Left renal pelvis (tissue), 4 donors: ENCODE results near the gene IFT20. TPM values are rescaled to one million over a fixed set of nuclear protein-coding genes. Genes with fewer than 3 reads are reported as not detected.
"Not testable (repeated sequence)": the region's sequence is repeated elsewhere in the genome, so short reads cannot be mapped to it uniquely, and the experiment has no call there.

Experiments
- DNase-seq, 4 donors: peaks; one replicate each; pipeline ENCODE4 v3.0.0-alpha.2; 2013; ENCODE audit warnings: low read depth in 4 of 4, low spot score in 3 of 4
- polyA plus RNA-seq, 4 donors: library from polyadenylated mRNA; unstranded; fragments of 120-200 nt; gene quantifications; one replicate each; pipeline ENCODE4 v1.2.1, GENCODE V29; 2013; ENCODE audit not compliant: insufficient read length in 4 of 4

Gene IFT20
- polyA plus RNA-seq, 4 donors = 52.8 to 67.3 (median 59.4) TPM

DNA sequence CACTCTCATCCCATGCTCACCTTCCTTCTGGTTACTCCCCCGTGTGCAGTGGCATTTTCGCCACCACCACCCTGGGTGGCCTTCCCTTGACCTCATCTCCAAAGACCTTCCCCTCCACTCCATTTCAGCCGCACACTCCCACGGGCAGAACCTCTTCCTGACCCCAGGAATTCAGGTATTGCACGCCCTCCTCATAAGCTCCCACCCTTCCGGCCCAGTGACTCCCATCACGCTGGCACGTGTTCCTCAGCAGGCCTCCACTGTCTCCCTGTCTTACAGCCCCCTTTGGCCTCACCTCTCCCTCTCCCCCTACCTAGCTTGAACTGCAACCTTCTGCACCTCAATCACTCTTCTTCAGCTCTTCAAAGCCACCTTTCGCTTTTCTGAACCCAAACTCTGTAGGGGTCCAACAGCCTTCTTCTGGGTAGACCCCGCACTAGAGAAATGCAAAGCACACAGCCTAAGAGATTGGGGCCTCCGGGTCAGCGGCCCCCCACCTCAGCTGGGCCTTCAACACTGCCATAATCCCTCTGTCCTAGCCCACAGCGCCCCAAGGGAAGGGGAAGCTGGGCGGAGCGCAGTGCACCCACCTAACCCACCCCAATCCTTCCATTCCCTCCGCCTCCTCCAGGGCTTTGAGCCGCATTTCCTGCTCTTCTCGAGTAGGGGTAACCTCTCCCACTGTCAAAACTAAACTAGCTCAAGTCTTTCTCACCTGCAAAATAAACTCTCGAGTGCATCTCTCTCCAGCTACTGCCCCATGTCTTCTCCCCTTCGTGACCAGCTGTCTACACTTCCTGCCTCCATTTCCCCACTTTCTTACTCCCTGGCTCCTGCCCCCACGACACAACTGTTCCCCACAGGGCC, 17.9 kb downstream of the IFT20 start:
- DNase-seq = no peak

DNA sequence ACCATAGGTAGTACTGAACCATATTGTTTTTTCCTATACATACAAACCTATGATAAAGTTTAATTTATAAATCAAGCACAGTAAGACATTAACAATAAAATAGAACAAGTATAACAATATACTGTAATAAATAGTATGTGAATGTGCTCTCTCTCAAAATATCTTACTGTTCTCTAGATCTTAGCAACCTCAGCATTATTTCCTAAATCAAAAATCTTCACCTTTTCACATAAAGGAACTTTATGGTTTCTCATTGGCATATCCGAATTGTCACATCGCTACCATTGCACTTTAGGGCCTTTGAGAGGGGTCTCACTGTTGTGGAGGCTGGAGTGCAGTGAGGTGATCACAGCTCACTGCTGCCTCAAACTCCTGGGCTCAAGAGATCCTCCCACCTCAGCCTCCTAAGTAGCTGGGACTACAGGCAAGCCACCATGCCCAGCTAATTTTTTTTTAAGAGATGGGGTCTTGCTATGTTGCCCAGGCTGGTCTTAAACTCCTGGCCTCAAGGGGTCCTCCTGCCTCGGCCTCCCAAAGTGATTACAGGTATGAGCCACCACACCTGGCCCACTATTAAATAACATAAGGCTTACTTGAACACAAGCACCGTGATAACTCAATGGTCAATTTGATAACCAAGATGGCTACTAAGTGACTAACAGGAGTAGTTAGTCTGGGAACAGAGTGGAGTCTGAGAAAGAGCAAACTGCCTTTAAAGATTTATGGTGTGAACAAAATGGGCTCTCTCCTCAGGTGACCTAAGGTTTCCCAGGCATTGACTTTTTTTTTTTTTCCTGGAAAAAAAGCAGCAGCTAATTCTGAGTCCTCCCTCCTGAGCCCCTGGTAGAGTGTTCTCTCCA, 19.2 kb downstream of the IFT20 start:
- no peak for DNase-seq

DNA sequence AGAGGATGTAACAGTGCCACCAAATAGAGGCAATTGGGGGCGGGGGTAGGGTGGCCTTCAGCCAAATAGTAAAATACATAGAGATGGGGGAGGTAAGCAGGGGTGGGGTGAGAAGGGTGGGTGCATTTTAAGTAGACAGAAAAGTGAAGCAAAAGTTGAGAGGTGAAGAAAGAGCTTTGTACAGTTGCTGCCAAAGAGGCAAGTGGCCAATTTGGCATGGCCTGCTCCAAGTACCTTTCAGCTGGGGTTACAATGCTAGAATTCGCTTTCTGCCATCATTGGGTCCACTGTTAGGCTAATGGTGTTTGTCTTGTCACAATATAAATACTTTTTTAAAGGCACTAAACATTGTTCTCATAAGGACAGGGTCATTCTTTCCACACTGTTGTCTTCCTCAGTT, 21.4 kb downstream of the IFT20 start:
- DNase-seq = no peak

DNA sequence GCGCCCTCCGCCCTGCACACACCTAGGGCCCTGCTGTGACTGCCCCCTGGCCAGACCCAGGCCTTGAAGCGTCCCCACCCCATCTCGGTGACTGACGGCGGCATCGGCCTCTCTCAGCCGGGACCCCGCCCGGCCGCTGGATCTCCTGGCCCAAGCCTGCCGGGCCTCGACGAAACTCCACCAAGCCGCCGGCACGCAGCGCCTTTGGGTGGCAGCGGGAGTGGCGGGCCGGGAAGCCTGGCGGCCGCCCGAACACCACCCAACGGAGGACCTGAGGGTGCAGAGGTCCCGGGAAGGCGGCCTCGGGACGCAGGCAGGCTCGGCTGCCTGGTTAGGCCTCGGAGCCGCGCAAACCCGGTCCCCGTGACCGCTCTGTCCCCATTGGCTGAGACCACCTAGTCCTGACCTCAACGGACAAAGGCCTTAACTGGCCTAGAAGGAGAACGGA, 28.3 kb downstream of the IFT20 start:
- no peak for DNase-seq

DNA sequence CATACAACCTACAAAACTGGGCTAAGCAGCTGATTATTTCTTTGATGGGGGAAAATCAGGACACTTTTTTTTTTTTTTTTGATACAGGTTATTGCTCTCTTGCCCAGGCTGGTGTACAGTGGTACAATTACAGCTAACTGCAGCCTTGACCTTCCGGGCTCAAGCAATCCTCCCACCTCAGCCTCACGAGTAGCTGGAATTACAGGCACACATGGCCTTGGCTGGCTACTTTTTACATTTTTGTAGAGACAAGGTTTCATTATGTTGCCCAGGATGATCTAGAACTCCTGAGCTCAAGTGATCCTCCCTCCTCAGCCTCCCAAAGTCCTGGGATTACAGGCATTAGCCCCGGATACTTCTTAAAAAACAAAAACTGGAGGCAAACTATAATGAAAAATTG, 36.8 kb downstream of the IFT20 start:
- DNase-seq = no peak

DNA sequence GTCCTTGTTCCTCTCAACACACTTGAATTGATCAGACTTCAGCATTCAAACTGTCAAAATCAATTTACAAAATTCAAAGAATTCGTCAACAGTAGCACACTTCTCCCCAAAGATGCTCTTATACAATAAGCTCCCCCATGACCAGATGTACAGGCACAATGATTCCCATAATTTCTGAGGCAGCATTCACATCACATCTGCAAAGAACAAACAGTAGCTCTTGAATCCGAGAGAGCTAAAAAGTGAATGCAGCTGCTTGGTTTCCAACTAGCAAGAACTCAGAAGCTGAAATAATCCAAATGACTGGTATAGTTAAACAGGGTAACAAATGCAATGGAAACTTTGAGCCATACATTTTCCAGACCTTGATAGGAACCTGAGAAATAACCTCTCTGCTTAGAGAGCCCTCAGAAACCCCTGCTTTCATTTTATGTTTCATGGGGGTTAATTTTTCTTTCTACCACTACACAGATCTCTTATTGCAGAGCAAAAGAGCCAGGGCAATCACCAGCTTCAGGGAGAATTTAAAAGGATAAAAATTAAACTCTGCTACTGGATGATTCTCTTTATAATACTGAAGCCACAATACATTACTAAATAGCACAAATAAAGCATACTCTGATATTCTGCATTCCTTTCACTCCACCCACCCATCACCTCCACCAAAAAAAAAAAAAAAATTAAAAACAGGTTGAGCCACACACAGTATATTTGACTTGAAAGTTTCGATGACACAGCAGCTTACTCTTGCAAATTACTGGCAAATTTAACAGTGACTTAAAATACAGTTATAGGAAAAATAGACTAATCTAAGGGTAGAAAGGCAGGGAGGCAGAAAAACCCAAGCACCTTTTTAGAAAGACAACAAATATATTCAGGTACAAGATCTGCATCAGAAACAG, 39.3 kb downstream of the IFT20 start:
- DNase-seq = no peak

DNA sequence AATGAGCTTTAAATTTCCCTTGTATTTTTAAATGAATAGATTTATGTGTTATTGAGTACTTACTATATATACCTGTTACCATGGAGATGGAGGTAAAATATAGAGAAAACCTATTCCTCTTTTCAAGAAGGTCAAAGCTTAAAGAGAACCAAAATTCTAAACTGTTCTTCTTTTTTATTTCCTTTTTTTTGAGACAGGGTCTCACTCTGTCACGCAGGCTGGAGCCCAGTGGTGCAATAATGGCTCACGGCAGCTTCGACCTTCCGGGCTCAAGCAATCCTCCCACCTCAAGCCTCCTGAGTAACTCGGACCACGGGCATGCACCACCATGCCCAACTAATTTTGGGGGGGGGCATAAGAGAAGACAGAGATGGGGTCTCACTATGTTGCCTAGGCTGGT, 41.3 kb downstream of the IFT20 start:
- DNase-seq = no peak

DNA sequence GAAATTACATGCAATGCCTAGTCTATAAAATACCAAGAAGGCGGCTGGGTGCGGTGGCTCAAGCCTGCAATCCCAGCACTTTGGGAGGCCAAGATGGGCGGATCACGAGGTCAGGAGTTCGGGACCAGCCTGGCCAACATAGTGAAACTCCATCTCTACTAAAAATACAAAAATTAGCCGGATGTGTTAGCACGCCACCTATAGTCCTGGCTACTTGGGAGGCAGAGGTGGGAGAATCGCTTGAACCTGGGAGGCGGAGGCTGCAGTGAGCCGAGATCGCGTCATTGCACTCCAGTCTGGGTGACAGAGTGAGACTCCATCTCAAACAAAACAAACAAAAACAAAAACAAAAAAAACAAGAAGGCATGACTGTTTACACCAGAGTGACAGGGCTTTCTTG, 42.4 kb downstream of the IFT20 start:
- not testable (repeated sequence) for DNase-seq

DNA sequence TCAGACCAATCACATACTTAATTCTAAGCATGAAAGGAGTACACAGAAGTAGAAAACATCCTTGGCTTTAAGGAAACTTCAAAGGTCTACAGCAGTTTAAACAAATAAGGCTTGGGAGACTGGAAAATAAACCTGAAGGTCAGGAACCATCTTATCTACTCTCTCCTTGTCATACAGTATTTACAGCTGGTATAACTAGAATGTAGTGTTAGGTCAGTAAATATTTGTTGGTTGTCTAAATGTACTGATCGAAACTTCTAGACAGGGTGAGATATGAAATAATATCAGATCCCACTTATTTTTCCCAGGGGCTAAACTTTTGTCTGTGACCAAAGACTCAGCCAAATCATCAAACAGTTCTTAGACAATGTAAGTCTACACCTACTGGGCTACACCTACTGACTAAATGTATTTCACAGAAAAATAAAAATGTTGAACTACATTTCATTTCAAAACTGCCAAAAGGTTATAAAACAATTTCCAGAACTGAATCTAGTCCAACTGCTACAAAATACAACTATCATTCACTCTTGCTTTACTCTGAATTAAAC, 43.4 kb downstream of the IFT20 start:
- DNase-seq = no peak

DNA sequence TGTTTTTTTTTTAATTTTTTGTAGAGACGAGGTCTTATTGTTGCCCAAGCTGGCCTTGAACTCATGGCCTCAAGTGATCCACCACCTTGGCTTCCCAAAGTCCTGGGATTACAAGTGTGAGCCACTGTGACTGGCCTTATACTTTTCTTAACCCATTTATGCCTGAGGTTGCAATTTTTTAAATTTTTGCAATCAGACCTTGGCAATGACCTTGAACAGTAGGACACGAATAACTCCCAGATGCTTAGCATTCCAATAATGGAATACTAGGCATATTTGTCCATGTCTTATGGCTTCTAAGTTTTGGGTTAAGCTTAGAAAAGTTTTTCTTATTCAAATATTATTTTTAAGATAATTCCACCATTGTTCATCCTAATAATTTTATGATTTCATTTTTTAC, 44.6 kb downstream of the IFT20 start:
- no peak for DNase-seq

DNA sequence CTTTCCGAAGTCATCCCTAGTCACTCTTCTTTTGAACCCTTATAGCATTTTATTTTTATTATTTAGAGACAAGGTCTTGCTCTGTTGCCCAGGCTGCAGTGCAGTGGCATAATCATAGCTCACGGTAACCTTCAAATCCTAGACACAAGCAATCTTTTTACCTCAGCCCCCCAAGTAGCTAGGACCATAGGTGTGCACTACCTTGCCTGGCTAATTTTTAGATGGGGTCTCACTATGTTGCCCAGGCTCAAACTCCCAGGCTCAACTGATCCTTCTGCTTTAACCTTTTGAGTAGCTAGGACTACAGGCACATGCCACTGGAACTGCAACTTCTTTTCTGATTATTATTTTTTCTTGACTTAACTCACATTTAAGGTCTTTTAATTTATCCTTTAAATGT, 49.3 kb downstream of the IFT20 start:
- DNase-seq = no peak

DNA sequence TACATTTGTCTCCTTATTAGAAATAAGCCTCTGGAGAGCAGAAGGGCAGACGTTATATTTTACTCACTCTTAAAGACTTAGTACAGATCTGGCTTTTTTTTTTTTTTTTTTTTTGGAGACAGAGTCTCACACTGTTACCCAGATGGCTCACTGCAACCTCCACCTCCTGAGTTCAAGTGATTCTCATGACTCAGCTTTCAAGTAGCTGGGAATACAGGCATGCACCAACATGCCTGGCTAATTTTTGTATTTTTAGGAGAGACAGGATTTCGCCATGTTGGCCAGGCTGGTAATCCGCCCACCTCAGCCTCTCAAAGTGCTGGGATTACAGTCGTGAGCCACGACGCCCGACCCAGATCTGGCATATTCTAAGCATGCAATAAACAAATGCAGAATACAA, 52.7 kb downstream of the IFT20 start:
- no peak for DNase-seq

DNA sequence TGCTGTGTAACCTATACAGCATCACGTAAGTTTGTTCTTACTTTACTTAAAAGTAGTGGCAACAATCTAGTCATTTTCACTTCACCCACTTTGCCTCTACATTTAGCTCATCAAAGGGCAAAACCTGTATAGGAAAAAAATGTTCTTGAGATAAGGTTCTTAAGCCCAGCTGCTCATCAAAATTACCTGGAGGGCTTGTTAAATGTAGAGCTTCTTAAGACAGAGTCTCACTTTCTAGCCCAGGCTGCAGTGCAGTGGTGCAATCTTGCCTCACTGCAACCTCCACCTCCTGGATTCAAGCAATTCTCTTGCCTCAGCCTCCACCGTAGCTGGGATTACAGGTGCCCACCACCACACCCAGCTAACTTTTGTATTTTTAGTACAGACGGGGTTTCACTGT, 54.4 kb downstream of the IFT20 start:
- DNase-seq = no peak

DNA sequence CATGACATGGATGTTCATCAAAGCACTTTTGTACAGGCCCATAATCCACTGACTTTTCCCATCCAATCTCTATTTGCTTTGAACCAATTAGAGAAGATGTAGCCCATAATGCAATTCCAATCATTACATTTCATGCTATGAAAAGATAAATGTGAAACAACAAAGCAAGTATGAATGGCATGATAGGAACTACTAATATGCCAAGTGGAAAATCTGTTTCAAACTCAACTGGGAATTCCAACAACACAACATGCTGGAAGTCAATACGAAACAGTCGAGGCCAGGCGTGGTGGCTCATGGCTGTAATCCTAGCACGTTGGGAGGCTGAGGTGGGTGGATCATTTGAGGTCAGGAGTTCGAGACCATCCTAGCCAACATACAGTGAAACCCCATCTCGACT, 55.9 kb downstream of the IFT20 start:
- no peak for DNase-seq

Other genes starting within 250 kb of the IFT20 start
- 10 to 100 TPM; 41.5 to 66.6 (median 56.6) TPM for gene TMEM97, start 16.3 kb downstream of the IFT20 start, polyA plus RNA-seq
- gene TNFAIP1, start 289 bp upstream of the IFT20 start, polyA plus RNA-seq = 10 to 100 TPM; 32.4 to 47.3 (median 39.4) TPM
- gene POLDIP2, start 22.1 kb upstream of the IFT20 start, polyA plus RNA-seq = 10 to 100 TPM; 63.1 to 94.1 (median 88.9) TPM
- not detected for gene SEBOX, start 29.7 kb upstream of the IFT20 start, polyA plus RNA-seq
- gene VTN, start 34.8 kb upstream of the IFT20 start, polyA plus RNA-seq = 10 to 100 TPM in 3 of 4 donors, 1 to 10 TPM in 1; 5.7 to 18.2 (median 14.4) TPM
- gene SARM1, start 36.2 kb upstream of the IFT20 start, polyA plus RNA-seq = 10 to 100 TPM; 10.4 to 16.2 (median 12.7) TPM
- 10 to 100 TPM; 13.3 to 17.5 (median 15.0) TPM for gene SLC46A1, start 70.7 kb upstream of the IFT20 start, polyA plus RNA-seq
- gene SLC13A2, start 138.2 kb upstream of the IFT20 start, polyA plus RNA-seq = 10 to 100 TPM in 2 of 4 donors, 1 to 10 TPM in 1, under 1 TPM in 1; 0.30 to 13.9 (median 7.6) TPM
- gene FOXN1, start 170.9 kb upstream of the IFT20 start, polyA plus RNA-seq = under 1 TPM; 0.16 to 0.85 (median 0.58) TPM
- gene UNC119, start 217.2 kb upstream of the IFT20 start, polyA plus RNA-seq = 10 to 100 TPM; 31.9 to 70.4 (median 51.6) TPM
- gene PIGS, start 236.1 kb upstream of the IFT20 start, polyA plus RNA-seq = 10 to 100 TPM; 37.5 to 99.7 (median 96.4) TPM
- gene ALDOC, start 241.4 kb upstream of the IFT20 start, polyA plus RNA-seq = 10 to 100 TPM in 3 of 4 donors, 1 to 10 TPM in 1; 6.1 to 30.3 (median 18.6) TPM